ENCODE measurements around the gene SULT1A1.
"Not testable (repeated sequence)": the region's sequence is repeated elsewhere in the genome, so short reads cannot be mapped to it uniquely, and the experiment has no call there.

The SULT1A1 gene

GRCh38 chr16:28607116-28607623 is 2.7 kb downstream of the SULT1A1 start:
- no peak overlapping the region for H3K4me3 ChIP-seq (replicated peaks in 1 of 2; ENCODE audit: low read depth in 2 of 2, low read length in 2 of 2)
- no peak for TF ChIP-seq CTCF (IDR thresholded peaks at IDR 0.05; ENCODE audit: low read depth, low read length)
- no peak for DNase-seq (ENCODE audit: low read depth in 2 of 2)

GRCh38 chr16:28606291-28607115 is 3.3 kb downstream of the SULT1A1 start:
- DNase-seq (ENCODE audit: low read depth in 2 of 2) = no peak
- TF ChIP-seq CTCF (IDR thresholded peaks at IDR 0.05; ENCODE audit: low read depth, low read length) = no peak
- no peak overlapping the region for H3K4me3 ChIP-seq (replicated peaks in 1 of 2; ENCODE audit: low read depth in 2 of 2, low read length in 2 of 2)

GRCh38 chr16:28604186-28604565 is 5.7 kb downstream of the SULT1A1 start:
- H3K4me3 ChIP-seq (replicated peaks in 1 of 2; ENCODE audit: low read depth in 2 of 2, low read length in 2 of 2) = no peak overlapping the region
- no peak for DNase-seq (ENCODE audit: low read depth in 2 of 2)
- TF ChIP-seq CTCF (IDR thresholded peaks at IDR 0.05; ENCODE audit: low read depth, low read length) = no peak

GRCh38 chr16:28603381-28604185 is 6.3 kb downstream of the SULT1A1 start:
- H3K4me3 ChIP-seq (replicated peaks in 1 of 2; ENCODE audit: low read depth in 2 of 2, low read length in 2 of 2) = no peak overlapping the region
- no peak for TF ChIP-seq CTCF (IDR thresholded peaks at IDR 0.05; ENCODE audit: low read depth, low read length)
- DNase-seq (ENCODE audit: low read depth in 2 of 2) = no peak

DNA sequence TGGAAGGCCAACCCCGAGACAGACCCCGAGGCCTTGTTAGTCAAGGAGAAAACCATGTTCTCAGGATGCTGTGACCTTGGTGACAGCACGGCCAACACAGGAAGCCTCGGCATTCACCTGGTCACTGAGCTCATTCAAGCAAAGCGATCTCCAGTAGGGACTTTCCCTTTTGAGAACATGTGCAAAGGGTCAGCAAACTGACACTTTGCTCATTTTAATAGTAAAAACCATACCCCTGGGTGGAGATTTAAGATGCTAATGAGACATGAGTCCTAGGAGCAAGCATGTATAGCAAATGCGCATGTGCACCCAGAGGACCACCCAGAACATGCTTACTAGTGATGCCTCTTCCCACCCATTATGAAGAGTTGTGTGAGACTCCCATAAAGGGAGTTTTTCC is 7.3 kb downstream of the SULT1A1 start:
- no peak for DNase-seq (ENCODE audit: low read depth in 2 of 2)
- H3K4me3 ChIP-seq (replicated peaks in 1 of 2; ENCODE audit: low read depth in 2 of 2, low read length in 2 of 2) = no peak overlapping the region
- TF ChIP-seq CTCF (IDR thresholded peaks at IDR 0.05; ENCODE audit: low read depth, low read length) = no peak

- DNase-seq (ENCODE audit: low read depth in 2 of 2); H3K4me3 ChIP-seq (replicated peaks in 1 of 2; ENCODE audit: low read depth in 2 of 2, low read length in 2 of 2): not testable (repeated sequence)
Measured at GRCh38 chr16:28602062-28602461, 7.8 kb downstream of the SULT1A1 start.

- not testable (repeated sequence) for DNase-seq (ENCODE audit: low read depth in 2 of 2); H3K4me3 ChIP-seq (replicated peaks in 1 of 2; ENCODE audit: low read depth in 2 of 2, low read length in 2 of 2)
Measured at GRCh38 chr16:28601589-28601988, 8.3 kb downstream of the SULT1A1 start.

DNA sequence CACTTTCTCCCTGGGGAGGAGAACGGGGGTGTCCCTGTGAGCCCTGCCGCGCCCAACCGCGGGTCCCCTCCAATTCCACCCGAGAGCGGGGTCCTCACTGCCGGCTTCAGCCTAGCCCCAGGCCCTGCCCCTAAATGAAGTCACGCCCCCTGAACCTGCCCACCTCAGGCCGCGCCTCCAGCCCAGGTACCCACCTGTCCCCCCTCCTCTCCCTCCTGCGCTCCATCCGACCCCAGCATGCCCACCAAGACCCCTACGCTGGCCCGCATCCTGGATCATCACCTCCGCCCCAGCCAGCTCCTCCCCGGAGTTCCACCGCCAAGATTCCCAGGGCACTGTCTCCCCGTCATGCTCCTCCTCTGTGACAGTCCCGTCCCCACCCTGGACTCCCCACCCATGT is 8.9 kb downstream of the SULT1A1 start:
- H3K4me3 ChIP-seq (replicated peaks in 1 of 2; ENCODE audit: low read depth in 2 of 2, low read length in 2 of 2); DNase-seq (ENCODE audit: low read depth in 2 of 2): not testable (repeated sequence)

DNA sequence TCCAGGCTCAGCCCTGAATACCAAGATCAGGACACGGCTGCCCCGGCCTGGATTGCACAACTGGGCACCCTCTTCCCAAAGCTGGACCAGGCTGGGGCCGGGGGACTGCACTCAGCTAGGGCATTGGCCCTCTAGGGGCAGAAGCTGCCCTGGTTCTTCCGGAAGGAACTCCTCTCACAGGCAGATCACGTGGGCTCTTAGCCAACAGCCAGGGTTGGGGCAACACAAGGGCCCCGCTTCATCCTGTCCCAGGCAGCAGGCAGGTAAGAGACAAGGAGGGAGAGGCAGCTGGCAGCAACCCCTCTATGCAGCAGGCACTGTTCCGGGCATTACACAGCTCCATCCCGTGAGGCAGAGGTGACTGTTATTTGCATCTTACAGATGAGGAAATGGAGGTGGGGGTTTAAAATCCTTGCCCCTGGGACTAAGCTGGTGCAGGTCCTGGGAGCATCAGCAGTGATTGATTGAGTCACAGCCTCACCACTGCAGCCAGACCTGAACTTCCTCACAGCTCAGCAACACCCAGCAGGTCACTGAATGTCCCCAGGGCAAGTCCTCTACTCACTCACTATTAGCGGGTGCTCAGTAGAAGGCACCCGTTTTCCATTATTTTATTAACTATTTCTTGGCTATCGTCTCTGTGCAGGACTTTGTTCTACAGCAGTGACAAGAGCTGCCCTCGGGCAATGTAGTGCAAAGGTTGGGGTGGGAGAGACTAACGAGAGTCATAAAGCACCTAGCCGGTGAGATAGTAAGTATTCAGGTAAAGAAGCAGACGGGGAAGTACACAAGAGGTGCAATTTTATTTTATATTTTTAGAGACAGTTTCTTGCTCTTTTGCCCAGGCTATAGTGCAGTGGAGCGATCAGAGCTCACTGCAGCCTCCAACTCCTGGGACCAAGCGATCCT is 10.2 kb downstream of the SULT1A1 start:
- not testable (repeated sequence) for DNase-seq (ENCODE audit: low read depth in 2 of 2); H3K4me3 ChIP-seq (replicated peaks in 1 of 2; ENCODE audit: low read depth in 2 of 2, low read length in 2 of 2)
